Gastrocnemius medialis (tissue), 4 donors: ENCODE data around the gene HSD3B1.

Experiments
- CTCF ChIP-seq, 5 experiments: fragments of 450-650 bp in 3 of 5; fragments of 200-600 bp in 2 of 5; sonication (generic) in 2 of 5; IDR thresholded peaks in 4 of 5; conservative IDR thresholded peaks in 1 of 5; 1 replicate in 4 of 5; 2 replicates in 1 of 5; pipeline ENCODE4 v1.5.1; 2016 to 2019; ENCODE audit warnings: antibody characterized with exemption in 5 of 5, mild to moderate bottlenecking in 3 of 5, moderate library complexity in 3 of 5
- POLR2A ChIP-seq, 2 donors: fragments of 450-650 bp; IDR thresholded peaks; one replicate each; pipeline ENCODE4 v1.6.1; 2017; ENCODE audit warnings: antibody characterized with exemption in 2 of 2, mild to moderate bottlenecking in 2 of 2, moderate library complexity in 2 of 2

DNA sequence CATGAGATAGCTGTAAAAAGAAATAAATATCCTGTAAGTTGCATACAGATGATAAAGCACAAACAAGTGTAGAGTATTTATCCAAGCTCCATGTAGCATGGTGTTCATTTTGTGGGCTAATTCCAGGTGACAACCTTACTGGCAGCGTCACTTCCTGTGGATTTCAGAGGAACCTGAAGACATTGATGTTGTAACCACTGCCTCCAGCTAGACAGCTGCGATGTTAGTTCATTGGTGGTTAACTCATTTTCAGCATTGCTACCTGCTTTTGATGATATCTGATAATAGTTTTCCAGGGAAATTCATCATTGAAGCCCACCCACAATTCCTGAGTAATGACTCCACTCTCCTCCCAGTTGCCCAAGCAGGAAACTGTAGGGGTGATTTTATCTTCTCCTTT lies 3.0 kb downstream of the HSD3B1 start:
- no peak for TF ChIP-seq CTCF (IDR thresholded peaks at IDR 0.05 in 4 of 5, conservative IDR thresholded peaks at IDR 0.05 in 1 of 5)
- TF ChIP-seq POLR2A (IDR thresholded peaks at IDR 0.05), result no peak
